Stimulated activated CD8-positive, alpha-beta memory T cell treated with anti-CD3 and anti-CD28 coated beads, Interleukin-7, amount 100 ng/mL, for 48 hours (primary cell): ENCODE measurements around the gene BICRA.
"Not testable (repeated sequence)": the region's sequence is repeated elsewhere in the genome, so short reads cannot be mapped to it uniquely, and the experiment has no call there.

ENCODE experiments used
- DNase-seq, 2 donors: peaks; one replicate each; pipeline ENCODE4 v3.0.0-alpha.2; 2020; ENCODE audit warnings: low read depth in 1 of 2; ENCODE audit errors: extremely low read depth in 1 of 2

BICRA gene

DNA sequence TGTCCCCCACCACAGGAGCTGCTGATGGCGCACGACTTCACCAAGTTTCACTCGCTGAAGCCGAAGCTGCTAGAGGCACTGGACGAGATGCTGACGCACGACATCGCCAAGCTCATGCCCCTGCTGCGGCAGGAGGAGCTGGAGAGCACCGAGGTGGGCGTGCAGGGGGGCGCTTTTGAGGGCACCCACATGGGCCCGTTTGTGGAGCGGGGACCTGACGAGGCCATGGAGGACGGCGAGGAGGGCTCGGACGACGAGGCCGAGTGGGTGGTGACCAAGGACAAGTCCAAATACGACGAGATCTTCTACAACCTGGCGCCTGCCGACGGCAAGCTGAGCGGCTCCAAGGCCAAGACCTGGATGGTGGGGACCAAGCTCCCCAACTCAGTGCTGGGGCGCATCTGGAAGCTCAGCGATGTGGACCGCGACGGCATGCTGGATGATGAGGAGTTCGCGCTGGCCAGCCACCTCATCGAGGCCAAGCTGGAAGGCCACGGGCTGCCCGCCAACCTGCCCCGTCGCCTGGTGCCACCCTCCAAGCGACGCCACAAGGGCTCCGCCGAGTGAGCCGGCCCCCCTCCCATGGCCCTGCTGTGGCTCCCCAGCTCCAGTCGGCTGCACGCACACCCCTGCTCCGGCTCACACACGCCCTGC lies 132.1 kb downstream of the BICRA start:
- no peak for DNase-seq

DNA sequence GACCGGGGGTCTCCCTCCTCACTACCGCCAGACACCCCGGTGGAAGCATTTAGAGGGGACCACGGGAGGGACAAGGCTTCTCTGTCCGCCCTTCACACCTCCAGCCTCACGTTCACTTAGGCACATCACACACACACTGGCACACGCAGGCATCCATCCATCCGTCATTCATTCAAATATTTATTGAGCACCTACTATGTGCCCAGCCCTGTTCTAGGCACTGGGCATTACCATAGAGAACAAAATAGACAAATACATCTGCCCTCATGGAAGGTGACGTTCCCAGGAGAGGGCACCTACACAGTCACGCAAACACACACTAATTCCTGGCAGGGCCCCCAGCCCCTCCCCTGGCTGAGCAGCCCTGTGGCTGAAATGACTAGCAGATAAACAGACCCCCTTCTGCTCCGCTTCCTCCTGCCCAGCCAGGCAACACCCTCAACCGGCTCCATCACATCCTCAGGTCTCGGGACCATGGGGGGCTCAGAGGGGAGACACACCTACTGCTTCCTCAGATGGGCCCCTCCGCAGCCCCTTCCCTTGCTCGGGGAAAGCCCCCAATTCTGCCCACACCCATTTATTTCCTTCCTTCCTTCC lies 132.7 kb downstream of the BICRA start:
- DNase-seq, result no peak

DNA sequence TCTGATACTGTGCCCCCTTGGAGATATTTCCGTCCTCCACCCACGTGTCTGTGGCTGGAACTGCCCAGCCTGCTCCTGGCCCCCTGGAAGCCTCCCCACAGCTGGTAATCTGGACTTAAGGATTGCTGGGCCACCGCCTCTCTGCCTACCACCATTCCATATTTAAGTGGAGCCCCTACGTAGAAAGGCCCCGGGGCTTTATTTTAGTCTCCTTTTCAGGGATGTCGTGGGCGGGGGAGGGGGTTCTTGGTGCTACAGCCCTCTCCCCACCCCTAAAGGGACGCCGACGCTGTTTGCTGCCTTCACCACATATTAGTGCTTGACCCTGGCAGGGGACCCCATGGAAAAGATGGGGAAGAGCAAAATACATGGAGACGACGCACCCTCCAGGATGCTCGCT lies 133.7 kb downstream of the BICRA start:
- no peak for DNase-seq

DNA sequence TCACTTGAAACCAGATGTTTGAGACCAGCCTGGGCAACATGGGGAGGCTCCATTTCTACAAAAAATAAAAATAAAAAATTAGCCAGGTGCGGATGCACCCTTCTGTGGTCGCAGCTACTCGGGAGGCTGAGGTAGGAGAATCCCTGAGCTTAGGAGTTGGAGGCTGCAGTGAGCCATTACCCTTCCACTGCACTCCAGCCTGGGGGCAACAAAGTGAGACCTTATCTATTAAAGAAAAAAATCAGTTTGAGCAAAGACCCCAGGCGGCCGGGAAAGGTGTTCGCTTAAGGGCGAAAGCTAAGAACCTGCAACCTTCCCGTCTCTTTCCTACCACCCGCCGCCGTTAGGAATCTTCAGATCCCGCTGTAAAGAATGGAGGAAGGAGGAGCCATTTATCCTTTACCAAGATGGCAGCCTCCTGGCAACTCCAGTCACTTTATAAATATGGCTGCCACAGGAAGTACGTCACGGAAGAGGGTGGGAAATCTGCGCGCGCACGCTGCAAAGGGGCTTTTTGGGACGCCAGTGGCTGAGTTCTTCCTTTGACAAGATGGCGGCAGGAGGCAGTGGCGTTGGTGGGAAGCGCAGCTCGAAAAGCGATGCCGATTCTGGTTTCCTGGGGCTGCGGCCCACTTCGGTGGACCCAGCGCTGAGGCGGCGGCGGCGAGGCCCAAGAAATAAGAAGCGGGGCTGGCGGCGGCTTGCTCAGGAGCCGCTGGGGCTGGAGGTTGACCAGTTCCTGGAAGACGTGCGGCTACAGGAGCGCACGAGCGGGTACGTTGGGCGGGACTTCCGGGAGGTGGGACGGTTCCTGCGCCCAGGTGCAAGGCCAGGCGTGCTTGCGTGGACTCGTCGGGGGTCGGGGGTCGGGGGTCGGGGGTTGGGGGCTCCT lies 136.3 kb downstream of the BICRA start, which contains the start of gene NOP53:
Gene NOP53 (plus strand): TSS at position 537 of the 892 bp plus-strand sequence. CDS start 14 bp downstream, at position 551.
- peak; percentile 87 to 90 for DNase-seq

DNA sequence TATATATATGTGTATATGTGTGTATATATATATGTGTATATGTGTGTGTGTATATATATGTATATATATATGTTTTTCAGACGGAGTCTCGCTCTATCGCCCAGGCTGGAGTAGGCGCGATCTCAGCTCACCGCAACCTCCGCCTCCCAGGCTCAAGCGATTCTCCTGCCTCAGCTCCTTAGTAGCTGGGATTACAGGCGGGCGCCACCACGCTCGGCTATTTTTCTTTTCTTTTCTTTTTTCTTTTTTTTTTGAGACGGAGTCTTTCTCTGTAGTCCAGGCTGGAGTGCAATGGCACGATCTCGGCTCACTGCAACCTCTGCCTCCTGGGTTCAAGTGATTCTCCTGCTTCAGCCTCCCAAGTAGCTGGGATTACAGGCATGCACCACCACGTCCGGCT lies 137.2 kb downstream of the BICRA start:
- DNase-seq, result not testable (repeated sequence)

DNA sequence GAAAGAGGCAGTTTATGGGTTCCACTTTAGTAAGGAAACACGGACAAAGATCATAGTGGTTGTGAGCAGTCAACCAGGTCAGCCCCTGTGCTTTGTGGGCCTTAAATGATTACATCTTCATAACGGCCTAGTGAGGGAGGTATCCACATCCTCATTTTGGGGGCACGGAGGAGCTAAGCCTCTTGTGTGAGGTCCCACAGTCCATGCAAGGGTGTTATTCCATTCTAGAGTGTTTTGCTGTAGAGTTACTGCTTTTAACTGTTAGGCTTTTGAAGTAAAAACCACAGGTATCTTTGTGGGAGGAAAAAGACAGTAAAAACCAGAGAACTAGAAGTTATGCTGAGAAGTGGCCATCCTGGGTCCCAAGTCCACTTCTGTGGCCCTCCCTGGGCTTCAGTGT lies 140.4 kb downstream of the BICRA start:
- no peak for DNase-seq

DNA sequence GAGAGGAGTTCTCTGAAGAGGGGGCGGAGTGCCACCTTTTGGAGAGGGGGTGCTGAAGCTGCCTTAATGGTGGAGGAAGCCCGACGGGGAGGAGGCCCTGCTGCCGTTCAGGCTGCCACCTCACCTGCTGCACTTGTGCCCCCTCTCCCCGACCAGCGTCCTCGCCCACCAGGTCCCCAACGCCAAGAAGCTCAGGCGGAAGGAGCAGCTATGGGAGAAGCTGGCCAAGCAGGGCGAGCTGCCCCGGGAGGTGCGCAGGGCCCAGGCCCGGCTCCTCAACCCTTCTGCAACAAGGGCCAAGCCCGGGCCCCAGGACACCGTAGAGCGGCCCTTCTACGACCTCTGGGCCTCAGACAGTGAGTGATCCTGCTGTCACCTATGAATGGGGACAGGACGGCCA lies 141.8 kb downstream of the BICRA start:
- no peak for DNase-seq

DNA sequence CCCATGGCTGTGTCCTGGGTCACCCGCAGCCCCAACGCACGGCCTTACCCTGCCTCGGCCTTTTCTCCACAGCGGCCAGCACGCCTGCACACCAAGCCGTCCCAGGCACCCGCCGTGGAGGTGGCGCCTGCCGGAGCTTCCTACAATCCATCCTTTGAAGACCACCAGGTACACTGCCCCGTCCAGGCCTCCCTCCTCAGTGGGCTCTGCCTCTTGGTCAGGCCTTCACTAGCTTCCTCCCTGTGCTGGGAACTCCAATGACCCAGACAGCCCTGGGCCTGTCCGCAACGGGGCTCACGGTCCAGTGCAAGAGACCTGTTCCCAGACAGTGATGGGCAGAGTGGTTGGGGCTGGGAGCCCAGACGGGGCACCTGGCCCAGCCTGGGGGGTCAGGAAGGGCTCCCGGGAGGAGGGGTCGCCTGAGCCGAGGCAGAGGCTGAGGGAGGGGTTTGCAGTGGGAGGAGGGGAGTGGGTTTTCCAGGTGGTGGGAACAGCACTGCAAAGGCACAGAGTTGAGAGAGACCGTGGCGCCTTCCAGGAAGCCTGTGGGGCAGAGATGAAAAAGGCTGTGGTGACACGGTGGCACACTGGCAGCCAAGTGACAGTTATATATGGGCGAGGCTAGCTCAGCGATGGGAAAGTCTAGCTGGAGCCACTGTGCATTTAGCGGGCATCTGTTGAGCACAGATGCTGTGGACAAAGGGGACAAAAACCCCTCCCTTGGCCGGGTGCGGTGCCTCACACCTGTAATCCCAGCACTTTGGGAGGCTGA lies 143.7 kb downstream of the BICRA start:
- DNase-seq, result no peak
